Measurements from ENCODE around the gene TMEM248. TPM values are rescaled to one million over a fixed set of nuclear protein-coding genes. Genes with fewer than 3 reads are reported as not detected.

Gene TMEM248
- total and polyA plus RNA-seq, 10 of the 15 experiments (the other 5 are each of a cell fraction or from before 2014, with no cell fraction given) = 6.3 to 93.5 (median 64.9) TPM

- no peak for TF ChIP-seq KAT2A (conservative IDR thresholded peaks at IDR 0.05; ENCODE audit: control insufficient read depth, low read depth, low read length)
- TF ChIP-seq POU2F2 (IDR thresholded peaks at IDR 0.05; ENCODE audit: borderline replicate concordance, low read depth, low read length) = peak; percentile 66; the same call in 1 of the 3 replicates
- TF ChIP-seq SP1 (IDR thresholded peaks at IDR 0.05; ENCODE audit: low read depth, low read length) = no peak
- no peak for TF ChIP-seq RAD51 (IDR thresholded peaks at IDR 0.05)
- TF ChIP-seq RAD21 (IDR thresholded peaks at IDR 0.05; ENCODE audit: insufficient read depth, low read depth, low read length) = no peak
- peak; percentile 79 for TF ChIP-seq HCFC1 (IDR thresholded peaks at IDR 0.05; ENCODE audit: low read length)
- TF ChIP-seq ETV6 (conservative IDR thresholded peaks at IDR 0.05 in 1 of 2, IDR thresholded peaks at IDR 0.05 in 1 of 2; ENCODE audit: borderline replicate concordance in 1 of 2, low read depth in 1 of 2) = peak in 1 of 2 experiments; percentile 41; a peak in 1 of 4 replicates
- TF ChIP-seq MEF2B (IDR thresholded peaks at IDR 0.05; ENCODE audit: partially characterized antibody, poor library complexity, severe bottlenecking) = peak; percentile 59
- TF ChIP-seq, protein P1, sequence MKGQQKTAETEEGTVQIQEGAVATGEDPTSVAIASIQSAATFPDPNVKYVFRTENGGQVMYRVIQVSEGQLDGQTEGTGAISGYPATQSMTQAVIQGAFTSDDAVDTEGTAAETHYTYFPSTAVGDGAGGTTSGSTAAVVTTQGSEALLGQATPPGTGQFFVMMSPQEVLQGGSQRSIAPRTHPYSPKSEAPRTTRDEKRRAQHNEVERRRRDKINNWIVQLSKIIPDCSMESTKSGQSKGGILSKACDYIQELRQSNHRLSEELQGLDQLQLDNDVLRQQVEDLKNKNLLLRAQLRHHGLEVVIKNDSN (IDR thresholded peaks at IDR 0.05; ENCODE audit: borderline replicate concordance, extremely low read length, insufficient read depth, low read depth, low read length) = no peak
- peak; percentile 87 for TF ChIP-seq SREBF1 (IDR thresholded peaks at IDR 0.05; ENCODE audit: low read length)
- no peak for TF ChIP-seq TARDBP (IDR thresholded peaks at IDR 0.05; ENCODE audit: borderline replicate concordance)
- TF ChIP-seq, protein P2, sequence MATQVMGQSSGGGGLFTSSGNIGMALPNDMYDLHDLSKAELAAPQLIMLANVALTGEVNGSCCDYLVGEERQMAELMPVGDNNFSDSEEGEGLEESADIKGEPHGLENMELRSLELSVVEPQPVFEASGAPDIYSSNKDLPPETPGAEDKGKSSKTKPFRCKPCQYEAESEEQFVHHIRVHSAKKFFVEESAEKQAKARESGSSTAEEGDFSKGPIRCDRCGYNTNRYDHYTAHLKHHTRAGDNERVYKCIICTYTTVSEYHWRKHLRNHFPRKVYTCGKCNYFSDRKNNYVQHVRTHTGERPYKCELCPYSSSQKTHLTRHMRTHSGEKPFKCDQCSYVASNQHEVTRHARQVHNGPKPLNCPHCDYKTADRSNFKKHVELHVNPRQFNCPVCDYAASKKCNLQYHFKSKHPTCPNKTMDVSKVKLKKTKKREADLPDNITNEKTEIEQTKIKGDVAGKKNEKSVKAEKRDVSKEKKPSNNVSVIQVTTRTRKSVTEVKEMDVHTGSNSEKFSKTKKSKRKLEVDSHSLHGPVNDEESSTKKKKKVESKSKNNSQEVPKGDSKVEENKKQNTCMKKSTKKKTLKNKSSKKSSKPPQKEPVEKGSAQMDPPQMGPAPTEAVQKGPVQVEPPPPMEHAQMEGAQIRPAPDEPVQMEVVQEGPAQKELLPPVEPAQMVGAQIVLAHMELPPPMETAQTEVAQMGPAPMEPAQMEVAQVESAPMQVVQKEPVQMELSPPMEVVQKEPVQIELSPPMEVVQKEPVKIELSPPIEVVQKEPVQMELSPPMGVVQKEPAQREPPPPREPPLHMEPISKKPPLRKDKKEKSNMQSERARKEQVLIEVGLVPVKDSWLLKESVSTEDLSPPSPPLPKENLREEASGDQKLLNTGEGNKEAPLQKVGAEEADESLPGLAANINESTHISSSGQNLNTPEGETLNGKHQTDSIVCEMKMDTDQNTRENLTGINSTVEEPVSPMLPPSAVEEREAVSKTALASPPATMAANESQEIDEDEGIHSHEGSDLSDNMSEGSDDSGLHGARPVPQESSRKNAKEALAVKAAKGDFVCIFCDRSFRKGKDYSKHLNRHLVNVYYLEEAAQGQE (IDR thresholded peaks at IDR 0.05; ENCODE audit: low read depth, low read length) = no peak; the same call in 1 of the 2 replicates
- TF ChIP-seq GABPA (IDR thresholded peaks at IDR 0.05; ENCODE audit: low read depth) = 0 out of 2 replicates have a peak, but pooled peaks have one; percentile 47
- peak; percentile 100 for TF ChIP-seq NBN (IDR thresholded peaks at IDR 0.05)
- TF ChIP-seq ZNF687 (IDR thresholded peaks at IDR 0.05) = peak; percentile 98
- TF ChIP-seq CBFB (IDR thresholded peaks at IDR 0.05; ENCODE audit: low read depth) = peak; percentile 90
- TF ChIP-seq KDM1A (IDR thresholded peaks at IDR 0.05; ENCODE audit: borderline replicate concordance) = peak; percentile 95; the same call in 1 of the 2 replicates
- TF ChIP-seq CREM (IDR thresholded peaks at IDR 0.05; ENCODE audit: low read depth) = peak; percentile 93
- no peak for TF ChIP-seq SMAD5 (IDR thresholded peaks at IDR 0.05; ENCODE audit: low read depth)
- TF ChIP-seq SMARCA5 (IDR thresholded peaks at IDR 0.05) = peak; percentile 41; the same call in 1 of the 2 replicates
Observed at GRCh38 chr7:66920769-66921395, at the start of gene TMEM248 (continued).

All from GM12878 (cell line).